GM19193 (cell line): ENCODE results near the gene COA3.

Source experiments
- POLR2A ChIP-seq: IDR thresholded peaks from 4 replicates; pipeline ENCODE4 v1.6.1; 2011; ENCODE audit not compliant: insufficient read depth, insufficient read length; ENCODE audit errors: extremely low read depth

COA3 gene

DNA sequence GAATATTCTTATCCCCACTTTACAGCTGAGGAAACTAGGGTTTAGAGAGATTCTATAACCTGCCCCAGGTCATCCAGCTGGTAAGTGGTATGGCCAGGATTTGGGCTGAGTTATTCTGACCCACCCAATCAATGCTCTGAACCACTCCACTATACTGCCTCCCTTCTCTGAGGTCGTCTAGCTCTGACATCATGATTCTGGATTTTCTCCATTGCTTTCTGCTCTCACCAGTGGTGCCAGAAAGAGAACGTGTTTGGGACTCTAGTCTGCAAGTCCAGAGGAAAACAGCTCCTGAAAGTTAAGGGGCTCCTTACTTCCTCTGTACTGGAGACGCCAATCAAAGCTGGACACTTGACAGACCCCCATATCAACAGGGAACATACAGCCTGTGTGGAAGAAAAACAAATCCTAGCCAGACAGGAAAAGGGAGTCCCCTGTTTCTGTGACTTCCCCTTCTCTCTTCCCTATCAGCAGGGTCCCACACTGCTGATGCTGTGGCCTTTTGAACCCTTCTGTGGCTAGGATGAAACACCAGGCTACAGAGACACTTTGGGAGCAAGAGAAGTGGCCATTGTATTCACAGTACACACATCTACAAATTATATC lies 47.7 kb downstream of the COA3 start:
- no peak for TF ChIP-seq POLR2A

DNA sequence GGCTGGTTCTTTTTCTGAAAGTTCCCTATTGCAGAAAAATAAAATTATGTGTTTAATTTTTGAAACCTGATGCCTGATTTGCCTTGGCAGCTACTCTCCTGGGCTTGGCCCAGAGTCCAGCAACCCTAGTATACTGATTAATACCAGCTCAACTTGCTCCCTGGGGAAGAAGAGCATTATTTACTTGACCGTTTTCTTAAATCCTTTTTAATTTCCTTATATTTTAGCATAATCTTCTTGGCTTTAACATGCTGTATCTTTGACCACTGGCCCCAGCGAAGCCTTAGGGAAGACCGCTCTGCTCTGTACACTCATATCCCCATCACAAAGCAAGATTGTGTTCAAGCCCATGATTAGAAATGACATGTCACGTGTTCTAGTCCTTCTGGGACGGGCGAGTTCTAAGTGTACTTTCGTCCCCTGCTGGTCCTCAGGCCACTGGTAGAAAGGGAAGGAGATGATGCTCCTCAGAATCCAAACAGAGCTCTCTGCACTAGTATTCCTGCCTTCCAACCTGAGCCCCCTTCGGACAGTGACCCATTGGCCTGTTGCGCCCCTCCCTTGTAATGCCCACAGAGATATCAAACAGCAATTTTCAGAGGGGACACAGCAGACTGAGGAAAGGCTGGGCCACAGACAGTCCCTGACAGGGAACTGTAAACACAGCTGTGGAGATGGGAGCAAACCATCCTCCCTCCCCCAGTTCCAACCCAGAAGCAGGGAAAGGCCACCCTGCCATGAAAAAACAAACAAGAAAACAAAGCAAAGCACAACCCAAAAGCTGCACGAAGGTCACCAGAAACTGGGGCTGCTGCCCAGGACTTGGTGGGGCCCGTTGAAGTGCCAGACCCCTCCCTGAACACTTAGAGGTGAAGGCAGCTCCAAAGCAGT lies 49.4 kb downstream of the COA3 start:
- TF ChIP-seq POLR2A: no peak

DNA sequence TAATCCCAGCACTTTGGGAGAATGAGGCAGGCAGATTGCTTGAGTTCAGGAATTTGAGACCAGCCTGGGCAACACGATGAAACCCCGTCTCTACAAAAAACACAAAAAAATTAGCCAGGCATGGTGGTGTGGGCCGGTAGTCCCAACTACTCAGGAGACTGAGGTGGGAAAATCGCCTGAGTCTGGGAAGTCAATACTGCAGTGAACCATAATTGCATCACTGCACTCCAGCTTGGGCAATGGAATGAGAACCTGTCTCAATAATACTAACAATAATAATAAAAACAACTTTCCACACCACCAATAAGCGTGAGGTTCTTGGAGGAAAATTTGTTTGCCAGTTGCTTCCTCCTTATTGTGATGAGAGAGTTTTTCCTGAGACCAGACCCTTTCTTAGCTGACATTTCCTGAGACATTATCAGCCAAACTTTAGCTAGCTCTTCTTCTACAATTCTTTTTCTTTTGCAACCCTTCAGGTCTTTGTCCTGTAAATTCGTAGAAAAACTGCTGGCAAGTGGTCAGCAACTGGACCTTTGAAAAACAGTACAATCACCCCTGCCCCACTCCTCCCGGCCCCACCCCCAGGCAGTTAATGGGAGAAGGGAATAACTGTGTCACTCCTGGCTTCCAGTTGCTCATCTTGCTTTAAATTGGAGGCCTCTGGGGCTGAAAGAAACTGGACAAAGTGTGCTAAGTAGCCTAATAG lies 50.1 kb downstream of the COA3 start:
- TF ChIP-seq POLR2A: no peak
